D721Med (cell line): ENCODE data around the gene SPPL2B.

Experiments
- DNase-seq: peaks from one replicate; pipeline ENCODE4 v3.0.0; 2011; ENCODE audit warnings: low spot score; ENCODE audit not compliant: insufficient read length
- FAIRE-seq: peaks from 2 replicates; lab custom pipeline; 2011; peaks lifted over from hg19 to GRCh38; lab: Jason Lieb, UNC
- CTCF ChIP-seq: IDR thresholded peaks from 2 replicates; pipeline ENCODE4 v1.5.1; 2012; ENCODE audit warnings: mild to moderate bottlenecking, control low read depth; ENCODE audit not compliant: insufficient read depth; ENCODE audit errors: missing control alignments

Gene SPPL2B

GRCh38 chr19:2326699-2327360 is 1.7 kb upstream of the SPPL2B start:
- FAIRE-seq (no peak), DNase-seq (no peak)
- TF ChIP-seq CTCF: no peak

GRCh38 chr19:2327773-2328400 is 597 bp upstream of the SPPL2B start:
- TF ChIP-seq CTCF: no peak
- DNase-seq: no peak
- no peak for FAIRE-seq

- TF ChIP-seq CTCF: no peak
- FAIRE-seq (no peak), DNase-seq (no peak)
Measured at GRCh38 chr19:2329149-2329478, 630 bp downstream of the SPPL2B start.

GRCh38 chr19:2329501-2329916 is 1.0 kb downstream of the SPPL2B start:
- no peak for FAIRE-seq
- TF ChIP-seq CTCF: no peak
- DNase-seq: no peak

- FAIRE-seq: no peak
- DNase-seq: no peak
- TF ChIP-seq CTCF: no peak
Measured at GRCh38 chr19:2330255-2330631, 1.8 kb downstream of the SPPL2B start.

GRCh38 chr19:2330632-2331284 is 2.3 kb downstream of the SPPL2B start:
- TF ChIP-seq CTCF: no peak
- FAIRE-seq: no peak
- no peak for DNase-seq
